ENCODE data around the gene CTNNA3.

CTNNA3 gene

GRCh38 chr10:66283874-66284464, 1412.0 kb downstream of the CTNNA3 start:
- Histone ChIP-seq H3K4me3 (ENCODE audit: insufficient read depth, low read depth, low read length, poor library complexity, severe bottlenecking) (no peak overlapping the region), H3K27me3 (replicated peaks; ENCODE audit: control insufficient read depth, insufficient read depth, low read length, poor library complexity, severe bottlenecking) (no peaks in the 10 kb centered on the region), H3K9me3 (ENCODE audit: control insufficient read depth, low read length) (no peaks in the 10 kb centered on the region), H3K36me3 (ENCODE audit: control insufficient read depth, insufficient read depth, low read length) (no peaks in the 10 kb centered on the region), H3K4me1 (ENCODE audit: control insufficient read depth, insufficient read depth, low read length, poor library complexity, severe bottlenecking) (no peaks in the 10 kb centered on the region), H3K27ac (ENCODE audit: insufficient read depth, low read length, poor library complexity, severe bottlenecking) (no peak overlapping the region)
- no peak for DNase-seq

DNA sequence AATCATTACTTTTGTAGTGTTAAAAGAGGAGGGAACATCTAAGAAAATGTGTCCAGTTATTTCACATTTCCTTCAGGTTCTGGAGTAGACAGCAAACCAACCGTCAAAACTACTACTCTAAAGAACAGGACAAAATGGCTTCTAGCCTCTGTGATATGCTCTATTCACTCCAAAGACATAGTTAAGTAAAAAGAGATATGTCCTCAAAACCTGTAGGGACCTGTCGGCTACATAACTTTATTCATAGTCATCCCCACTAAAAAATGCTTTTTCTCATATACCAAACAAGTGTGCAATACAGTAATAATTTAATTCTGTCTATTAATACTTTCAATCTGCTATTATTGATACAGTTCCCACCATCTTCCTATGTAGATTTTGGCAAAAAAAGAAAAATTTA, 1412.9 kb downstream of the CTNNA3 start:
- Histone ChIP-seq H3K4me3 (ENCODE audit: insufficient read depth, low read depth, low read length, poor library complexity, severe bottlenecking) (no peak overlapping the region), H3K9me3 (ENCODE audit: control insufficient read depth, low read length) (no peaks in the 10 kb centered on the region), H3K36me3 (ENCODE audit: control insufficient read depth, insufficient read depth, low read length) (no peaks in the 10 kb centered on the region), H3K27ac (ENCODE audit: insufficient read depth, low read length, poor library complexity, severe bottlenecking) (no peak overlapping the region), H3K27me3 (replicated peaks; ENCODE audit: control insufficient read depth, insufficient read depth, low read length, poor library complexity, severe bottlenecking) (no peaks in the 10 kb centered on the region), H3K4me1 (ENCODE audit: control insufficient read depth, insufficient read depth, low read length, poor library complexity, severe bottlenecking) (no peaks in the 10 kb centered on the region)
- no peak for DNase-seq

DNA sequence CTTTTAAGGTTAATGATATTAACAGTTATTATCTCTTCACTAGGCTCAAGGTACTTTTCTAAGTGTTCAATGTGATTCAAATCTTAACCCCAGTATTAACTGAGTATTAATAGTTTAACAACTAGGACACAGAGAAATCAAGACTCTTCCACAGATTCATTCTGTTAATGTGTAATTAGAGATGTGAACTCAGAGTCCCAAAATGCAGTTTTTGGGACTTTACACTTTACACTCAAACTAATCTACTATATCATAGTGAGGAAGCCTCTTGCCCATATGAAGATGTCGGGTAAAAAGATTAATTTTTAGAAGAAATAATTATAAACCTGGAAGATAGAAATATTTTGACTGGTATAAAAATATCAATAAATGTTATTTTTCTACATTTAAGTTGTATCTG, 1414.7 kb downstream of the CTNNA3 start:
- Histone ChIP-seq H3K4me1 (ENCODE audit: control insufficient read depth, insufficient read depth, low read length, poor library complexity, severe bottlenecking) (no peaks in the 10 kb centered on the region), H3K9me3 (ENCODE audit: control insufficient read depth, low read length) (no peaks in the 10 kb centered on the region), H3K27me3 (replicated peaks; ENCODE audit: control insufficient read depth, insufficient read depth, low read length, poor library complexity, severe bottlenecking) (no peaks in the 10 kb centered on the region), H3K4me3 (ENCODE audit: insufficient read depth, low read depth, low read length, poor library complexity, severe bottlenecking) (no peak overlapping the region), H3K36me3 (ENCODE audit: control insufficient read depth, insufficient read depth, low read length) (no peaks in the 10 kb centered on the region), H3K27ac (ENCODE audit: insufficient read depth, low read length, poor library complexity, severe bottlenecking) (no peak overlapping the region)
- DNase-seq, result no peak

DNA sequence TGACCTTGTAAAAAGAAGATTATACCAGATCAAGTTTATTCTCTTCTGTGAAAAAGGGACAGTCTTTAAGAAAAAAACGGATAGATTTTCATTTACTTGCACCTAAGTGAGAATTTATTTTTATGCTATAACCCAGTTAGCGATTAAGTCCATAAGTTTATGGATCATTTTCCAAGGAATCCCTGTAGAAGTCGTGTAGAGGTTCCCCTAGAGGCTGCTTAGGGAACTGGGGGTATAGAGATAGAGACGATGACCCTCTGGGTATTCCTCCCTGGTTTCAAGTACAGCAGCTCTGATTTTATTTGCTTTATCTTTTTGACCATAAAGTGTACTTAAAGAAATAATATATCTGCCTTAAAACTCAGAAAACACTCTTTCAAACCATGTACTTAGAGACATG, 1418.5 kb downstream of the CTNNA3 start:
- Histone ChIP-seq H3K4me1 (ENCODE audit: control insufficient read depth, insufficient read depth, low read length, poor library complexity, severe bottlenecking) (no peaks in the 10 kb centered on the region), H3K27ac (ENCODE audit: insufficient read depth, low read length, poor library complexity, severe bottlenecking) (no peak overlapping the region), H3K9me3 (ENCODE audit: control insufficient read depth, low read length) (no peaks in the 10 kb centered on the region), H3K27me3 (replicated peaks; ENCODE audit: control insufficient read depth, insufficient read depth, low read length, poor library complexity, severe bottlenecking) (no peaks in the 10 kb centered on the region), H3K36me3 (ENCODE audit: control insufficient read depth, insufficient read depth, low read length) (no peaks in the 10 kb centered on the region), H3K4me3 (ENCODE audit: insufficient read depth, low read depth, low read length, poor library complexity, severe bottlenecking) (no peak overlapping the region)
- DNase-seq, result no peak

DNA sequence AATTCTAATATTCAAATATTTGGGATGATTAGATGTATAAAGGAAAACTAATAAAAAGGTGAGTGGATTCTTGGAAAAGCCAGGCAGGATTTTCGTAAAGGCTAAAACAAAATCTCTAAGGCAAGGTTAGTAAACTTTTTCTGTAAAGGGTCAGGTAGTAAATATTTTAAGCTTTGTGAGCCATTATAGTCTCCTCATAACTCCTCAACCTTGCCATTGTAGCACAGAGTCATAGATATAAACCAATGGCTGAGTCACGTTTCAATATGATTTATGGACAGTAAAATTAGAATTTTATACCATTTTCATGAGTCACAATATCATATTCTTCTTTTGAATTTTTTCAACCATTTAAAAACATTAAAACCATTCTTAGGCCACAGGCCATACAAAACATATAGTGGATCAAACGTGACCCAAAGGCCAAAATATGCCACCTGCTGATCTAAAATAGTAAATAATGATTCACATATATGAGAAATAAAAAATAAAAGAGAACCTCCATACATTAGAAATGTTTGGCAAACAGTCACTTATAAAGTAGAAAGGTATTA, 1422.0 kb downstream of the CTNNA3 start:
- Histone ChIP-seq H3K4me3 (ENCODE audit: insufficient read depth, low read depth, low read length, poor library complexity, severe bottlenecking) (no peak overlapping the region), H3K4me1 (ENCODE audit: control insufficient read depth, insufficient read depth, low read length, poor library complexity, severe bottlenecking) (no peaks in the 10 kb centered on the region), H3K27ac (ENCODE audit: insufficient read depth, low read length, poor library complexity, severe bottlenecking) (no peak overlapping the region), H3K9me3 (ENCODE audit: control insufficient read depth, low read length) (no peaks in the 10 kb centered on the region), H3K36me3 (ENCODE audit: control insufficient read depth, insufficient read depth, low read length) (no peaks in the 10 kb centered on the region), H3K27me3 (replicated peaks; ENCODE audit: control insufficient read depth, insufficient read depth, low read length, poor library complexity, severe bottlenecking) (no peaks in the 10 kb centered on the region)
- DNase-seq, result no peak

DNA sequence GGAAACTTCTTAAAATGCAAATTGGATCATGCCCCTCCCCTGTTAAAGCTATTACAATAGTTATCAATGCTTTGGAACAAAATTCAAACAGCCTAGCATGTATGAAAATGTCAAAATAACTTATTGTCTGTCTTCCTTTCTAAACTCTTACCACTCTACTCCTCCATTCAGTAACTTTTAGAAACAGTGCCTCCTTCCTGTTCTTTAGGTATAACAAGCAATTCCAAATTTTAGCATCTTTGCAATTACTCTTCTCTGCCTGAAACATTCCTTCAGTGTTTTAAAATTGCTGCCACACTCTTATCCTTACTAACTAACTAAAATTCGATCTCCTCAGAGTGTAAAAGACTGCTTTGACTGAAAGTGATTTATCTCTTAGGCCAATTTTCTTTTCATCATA, 1430.6 kb downstream of the CTNNA3 start:
- H3K4me1 ChIP-seq (ENCODE audit: control insufficient read depth, insufficient read depth, low read length, poor library complexity, severe bottlenecking), result no peaks in the 10 kb centered on the region

GRCh38 chr10:66259836-66260235, 1436.2 kb downstream of the CTNNA3 start:
- Histone ChIP-seq H3K4me3 (ENCODE audit: insufficient read depth, low read depth, low read length, poor library complexity, severe bottlenecking) (no peak overlapping the region), H3K27ac (ENCODE audit: insufficient read depth, low read length, poor library complexity, severe bottlenecking) (no peak overlapping the region), H3K36me3 (ENCODE audit: control insufficient read depth, insufficient read depth, low read length) (no peaks in the 10 kb centered on the region), H3K9me3 (ENCODE audit: control insufficient read depth, low read length) (no peaks in the 10 kb centered on the region), H3K4me1 (ENCODE audit: control insufficient read depth, insufficient read depth, low read length, poor library complexity, severe bottlenecking) (no peaks in the 10 kb centered on the region), H3K27me3 (replicated peaks; ENCODE audit: control insufficient read depth, insufficient read depth, low read length, poor library complexity, severe bottlenecking) (no peaks in the 10 kb centered on the region)
- DNase-seq, result no peak

More for the DNA sequence above, 1430.6 kb downstream of the CTNNA3 start:
- no peak for DNase-seq
- H3K27me3 ChIP-seq (replicated peaks; ENCODE audit: control insufficient read depth, insufficient read depth, low read length, poor library complexity, severe bottlenecking), result no peaks in the 10 kb centered on the region
- no peak overlapping the region for H3K27ac ChIP-seq (ENCODE audit: insufficient read depth, low read length, poor library complexity, severe bottlenecking)
- H3K4me3 ChIP-seq (ENCODE audit: insufficient read depth, low read depth, low read length, poor library complexity, severe bottlenecking), result no peak overlapping the region
- no peaks in the 10 kb centered on the region for H3K36me3 ChIP-seq (ENCODE audit: control insufficient read depth, insufficient read depth, low read length)
- H3K9me3 ChIP-seq (ENCODE audit: control insufficient read depth, low read length), result no peaks in the 10 kb centered on the region

- DNase-seq, result no peak
- Histone ChIP-seq H3K9me3 (ENCODE audit: control insufficient read depth, low read length) (no peaks in the 10 kb centered on the region), H3K36me3 (ENCODE audit: control insufficient read depth, insufficient read depth, low read length) (no peaks in the 10 kb centered on the region), H3K27me3 (replicated peaks; ENCODE audit: control insufficient read depth, insufficient read depth, low read length, poor library complexity, severe bottlenecking) (no peaks in the 10 kb centered on the region), H3K4me3 (ENCODE audit: insufficient read depth, low read depth, low read length, poor library complexity, severe bottlenecking) (no peak overlapping the region), H3K27ac (ENCODE audit: insufficient read depth, low read length, poor library complexity, severe bottlenecking) (no peak overlapping the region), H3K4me1 (ENCODE audit: control insufficient read depth, insufficient read depth, low read length, poor library complexity, severe bottlenecking) (no peaks in the 10 kb centered on the region)
These were observed 1437.3 kb downstream of the CTNNA3 start for GRCh38 chr10:66258693-66259092.

- no peak overlapping the region for H3K27ac ChIP-seq (ENCODE audit: insufficient read depth, low read length, poor library complexity, severe bottlenecking)
- no peaks in the 10 kb centered on the region for H3K9me3 ChIP-seq (ENCODE audit: control insufficient read depth, low read length)
- no peaks in the 10 kb centered on the region for H3K36me3 ChIP-seq (ENCODE audit: control insufficient read depth, insufficient read depth, low read length)
- no peak for DNase-seq
- no peaks in the 10 kb centered on the region for H3K4me1 ChIP-seq (ENCODE audit: control insufficient read depth, insufficient read depth, low read length, poor library complexity, severe bottlenecking)
- no peak overlapping the region for H3K4me3 ChIP-seq (ENCODE audit: insufficient read depth, low read depth, low read length, poor library complexity, severe bottlenecking)
- H3K27me3 ChIP-seq (replicated peaks; ENCODE audit: control insufficient read depth, insufficient read depth, low read length, poor library complexity, severe bottlenecking), result no peaks in the 10 kb centered on the region
These were observed 1438.2 kb downstream of the CTNNA3 start for GRCh38 chr10:66257801-66258200.

GRCh38 chr10:66252986-66253385, 1443.0 kb downstream of the CTNNA3 start:
- no peak for DNase-seq
- Histone ChIP-seq H3K36me3 (ENCODE audit: control insufficient read depth, insufficient read depth, low read length) (no peaks in the 10 kb centered on the region), H3K4me1 (ENCODE audit: control insufficient read depth, insufficient read depth, low read length, poor library complexity, severe bottlenecking) (no peaks in the 10 kb centered on the region), H3K4me3 (ENCODE audit: insufficient read depth, low read depth, low read length, poor library complexity, severe bottlenecking) (no peak overlapping the region), H3K27me3 (replicated peaks; ENCODE audit: control insufficient read depth, insufficient read depth, low read length, poor library complexity, severe bottlenecking) (no peaks in the 10 kb centered on the region), H3K27ac (ENCODE audit: insufficient read depth, low read length, poor library complexity, severe bottlenecking) (no peak overlapping the region), H3K9me3 (ENCODE audit: control insufficient read depth, low read length) (no peaks in the 10 kb centered on the region)
